HEK293T (cell line): Measurements from ENCODE around the gene ERCC5.
A peak's percentile ranks its signal among the peaks of the same experiment; 100 is the strongest.

Experiments used
- ARNT ChIP-seq: fragments of 450-650 bp; IDR thresholded peaks from 2 replicates; pipeline ENCODE4 v1.6.1; 2017; ENCODE audit warnings: mild to moderate bottlenecking
- ELF4 ChIP-seq: fragments of 450-650 bp; IDR thresholded peaks from 2 replicates; pipeline ENCODE4 v1.6.1; 2017; ENCODE audit warnings: antibody characterized with exemption
- FOXA1 ChIP-seq: fragments of 450-650 bp; IDR thresholded peaks from 2 replicates; pipeline ENCODE4 v1.6.1; 2016; ENCODE audit warnings: mild to moderate bottlenecking
- FOXK2 ChIP-seq: fragments of 450-650 bp; IDR thresholded peaks from 2 replicates; pipeline ENCODE4 v1.6.1; 2016; ENCODE audit warnings: mild to moderate bottlenecking
- FOXM1 ChIP-seq: fragments of 450-650 bp; IDR thresholded peaks from 2 replicates; pipeline ENCODE4 v1.6.1; 2017; ENCODE audit warnings: mild to moderate bottlenecking, borderline replicate concordance
- HDGF ChIP-seq: fragments of 450-650 bp; IDR thresholded peaks from 2 replicates; pipeline ENCODE4 v1.6.1; 2017; ENCODE audit warnings: antibody characterized with exemption, borderline replicate concordance
- L3MBTL2 ChIP-seq: fragments of 450-650 bp; conservative IDR thresholded peaks from 2 replicates; pipeline ENCODE4 v1.6.1; 2016; ENCODE audit warnings: mild to moderate bottlenecking
- LEF1 ChIP-seq: fragments of 450-650 bp; IDR thresholded peaks from 2 replicates; pipeline ENCODE4 v1.6.1; 2017; ENCODE audit warnings: mild to moderate bottlenecking, borderline replicate concordance
- NFRKB ChIP-seq: fragments of 450-650 bp; IDR thresholded peaks from 2 replicates; pipeline ENCODE4 v1.6.1; 2016; ENCODE audit warnings: mild to moderate bottlenecking, moderate library complexity
- SP1 ChIP-seq: fragments of 450-650 bp; IDR thresholded peaks from 2 replicates; pipeline ENCODE4 v1.6.1; 2017
- SUZ12 ChIP-seq: fragments of 450-650 bp; IDR thresholded peaks from 2 replicates; pipeline ENCODE4 v1.6.1; 2016; ENCODE audit warnings: mild to moderate bottlenecking
- TF ChIP-seq, protein P1 (sequence below): fragments of 450-650 bp; IDR thresholded peaks from 2 replicates; pipeline ENCODE4 v1.6.1; 2016

DNA sequence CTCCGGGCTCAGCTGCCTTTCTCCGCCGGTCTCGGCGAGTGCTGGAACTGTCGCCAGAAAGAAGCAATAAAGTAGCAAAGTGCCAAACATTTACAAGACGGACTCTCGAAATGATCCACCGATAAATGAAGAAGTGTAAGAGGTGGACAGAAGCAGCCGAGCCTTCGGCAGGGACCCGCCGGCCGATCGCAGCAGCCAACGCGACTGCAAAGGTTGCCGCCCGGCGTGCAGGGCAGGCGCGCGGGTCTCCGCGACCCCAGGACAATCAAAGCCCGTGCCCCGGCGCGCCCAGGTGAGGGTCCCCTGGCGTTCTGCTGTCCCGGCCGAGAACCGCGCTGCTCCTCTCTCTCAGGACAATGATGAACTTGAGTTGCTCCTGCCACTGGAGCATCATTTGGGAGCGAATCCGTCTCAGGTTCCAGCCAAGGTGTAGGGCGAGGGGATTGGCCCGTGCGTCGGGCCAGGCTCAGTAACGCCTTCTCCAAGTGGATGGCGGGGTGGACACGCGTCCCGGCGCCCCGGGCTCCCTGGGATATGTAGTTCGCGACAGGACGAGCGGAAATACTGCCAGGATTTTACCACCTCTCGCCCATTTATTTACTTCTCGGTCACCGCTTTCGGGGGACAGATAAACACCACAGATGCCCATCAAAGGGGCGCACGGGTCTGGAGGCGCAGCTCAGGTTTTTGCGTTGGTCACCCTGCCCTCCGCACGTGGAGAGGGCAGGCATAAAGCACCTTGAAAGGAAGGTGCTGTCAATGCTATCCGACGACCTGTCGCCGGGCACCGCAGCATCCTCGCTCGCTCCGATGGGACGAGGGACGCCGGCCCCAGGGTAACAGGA lies 47.0 kb upstream of the ERCC5 start, which contains the start of the genes BIVM and POGLUT2:
- TF ChIP-seq ARNT (no peak), HDGF (no peak), FOXM1 (no peak), FOXK2 (no peak), ELF4 (no peak), SP1 (no peak), SUZ12 (no peak), LEF1 (no peak), NFRKB (no peak), L3MBTL2 (peak; percentile 39), FOXA1 (no peak)
- TF ChIP-seq, protein P1, sequence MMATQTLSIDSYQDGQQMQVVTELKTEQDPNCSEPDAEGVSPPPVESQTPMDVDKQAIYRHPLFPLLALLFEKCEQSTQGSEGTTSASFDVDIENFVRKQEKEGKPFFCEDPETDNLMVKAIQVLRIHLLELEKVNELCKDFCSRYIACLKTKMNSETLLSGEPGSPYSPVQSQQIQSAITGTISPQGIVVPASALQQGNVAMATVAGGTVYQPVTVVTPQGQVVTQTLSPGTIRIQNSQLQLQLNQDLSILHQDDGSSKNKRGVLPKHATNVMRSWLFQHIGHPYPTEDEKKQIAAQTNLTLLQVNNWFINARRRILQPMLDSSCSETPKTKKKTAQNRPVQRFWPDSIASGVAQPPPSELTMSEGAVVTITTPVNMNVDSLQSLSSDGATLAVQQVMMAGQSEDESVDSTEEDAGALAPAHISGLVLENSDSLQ, result no peak
